Left forelimb (tissue), 1 donor: ENCODE data around the gene CELF4.

Experiments
- DNase-seq: peaks from one replicate; pipeline ENCODE4 v3.0.0-alpha.2; 2018; ENCODE audit warnings: low spot score

The CELF4 gene

DNA sequence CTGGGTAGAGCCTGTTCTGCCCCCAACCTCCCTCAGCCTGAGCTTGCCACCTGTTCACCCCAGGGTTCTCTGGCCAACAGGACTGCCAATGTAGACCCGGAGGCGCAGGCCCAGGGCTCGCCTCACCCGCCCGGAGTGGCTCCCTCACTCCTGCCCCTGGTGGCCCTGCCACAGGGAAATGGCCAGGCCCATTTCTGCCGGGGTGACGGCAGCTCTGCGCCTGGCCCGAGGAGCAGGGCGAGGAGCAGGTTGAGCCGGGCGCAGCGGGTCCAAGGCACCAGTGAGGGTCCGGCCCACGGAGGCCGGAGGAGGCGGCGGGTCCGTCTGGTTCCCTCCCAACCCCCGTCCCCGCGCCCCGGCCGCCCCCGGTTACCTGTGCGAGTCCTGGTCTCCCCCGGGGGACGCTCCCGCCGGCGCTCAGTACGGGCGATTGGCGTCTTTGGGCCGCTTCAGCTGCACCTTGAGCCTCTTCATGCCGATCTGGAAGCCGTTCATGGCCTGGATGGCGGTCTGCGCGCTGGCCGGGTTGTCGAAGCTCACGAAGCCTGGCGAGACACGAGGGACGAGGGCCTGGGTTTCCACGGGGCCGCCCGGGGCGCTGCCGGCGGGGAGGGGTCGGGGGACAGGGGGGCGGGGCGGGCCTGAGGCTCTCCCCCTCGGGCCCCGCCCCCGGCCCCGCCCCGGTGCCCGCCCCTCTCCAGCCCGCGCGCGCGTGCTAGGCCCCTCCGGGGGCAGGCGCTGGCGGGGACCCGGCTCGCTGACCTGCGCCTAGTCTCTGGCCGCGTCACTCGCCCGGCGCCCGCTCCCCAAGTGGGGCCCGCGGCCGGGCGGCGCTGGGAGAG lies 312.0 kb downstream of the CELF4 start:
- no peak for DNase-seq

DNA sequence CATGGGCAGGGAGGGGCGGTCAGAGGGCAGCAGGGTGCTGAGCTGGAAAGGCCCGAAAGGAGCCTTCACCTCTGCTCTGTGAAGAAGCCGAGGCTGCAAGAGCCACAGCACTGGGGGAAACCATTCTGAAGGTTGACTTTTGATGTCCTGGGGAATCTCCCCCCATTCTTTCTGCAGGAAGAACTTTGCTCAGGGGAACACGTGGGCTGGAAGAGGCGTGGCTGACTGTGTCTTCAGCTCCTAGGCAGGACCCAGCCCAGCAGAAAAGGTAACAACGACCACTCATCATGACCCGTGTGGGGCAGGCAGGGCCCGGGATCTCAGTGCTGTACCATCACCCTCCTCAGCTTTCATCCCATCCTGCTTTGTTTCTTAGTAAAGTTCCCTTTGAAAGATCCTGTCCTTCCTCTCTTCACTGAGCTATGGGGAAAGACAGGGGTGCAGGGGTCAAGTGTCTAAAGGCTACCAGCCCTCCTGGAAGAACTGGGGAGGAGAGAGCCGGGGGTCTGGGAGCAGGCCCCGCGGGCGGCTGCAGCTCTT lies 312.7 kb downstream of the CELF4 start:
- DNase-seq: no peak

DNA sequence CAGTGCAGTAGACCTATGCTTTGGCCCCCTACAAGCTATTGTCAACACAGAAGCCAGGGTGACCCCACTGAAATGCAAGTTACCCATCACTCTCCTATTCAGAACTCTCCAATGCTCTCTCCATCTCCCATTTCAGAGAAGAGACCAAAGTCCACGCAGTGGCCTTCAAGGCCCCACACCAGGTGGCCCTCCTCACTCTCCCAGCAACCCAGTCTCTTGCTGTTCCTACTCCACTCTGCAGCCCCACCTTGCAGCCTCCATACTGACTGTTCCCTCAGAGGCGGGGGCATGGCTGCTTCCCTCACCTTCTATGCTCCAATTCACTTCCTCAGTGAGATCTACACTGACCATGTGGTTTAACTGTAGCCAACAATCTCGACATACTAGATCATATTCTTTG lies 313.3 kb downstream of the CELF4 start:
- no peak for DNase-seq

DNA sequence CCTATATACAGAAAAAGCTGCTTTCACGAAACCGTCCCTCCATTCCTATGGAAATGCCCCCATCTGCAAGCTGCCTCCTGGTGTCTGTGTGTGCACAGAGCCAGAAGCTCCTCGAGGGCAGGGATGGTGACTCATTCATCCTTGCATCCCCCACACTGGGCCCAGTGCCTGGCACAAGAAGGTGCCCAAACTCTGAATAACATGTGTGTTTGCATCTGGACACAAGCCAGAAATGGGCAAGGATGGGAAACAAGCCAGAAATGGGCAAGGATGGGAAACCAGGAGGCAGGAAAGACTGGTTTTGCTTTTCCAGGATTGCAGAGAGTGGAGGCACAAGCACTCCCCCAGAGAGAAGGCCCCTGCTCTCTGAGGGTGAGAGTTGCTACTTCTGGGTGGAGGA lies 313.9 kb downstream of the CELF4 start:
- DNase-seq: no peak

DNA sequence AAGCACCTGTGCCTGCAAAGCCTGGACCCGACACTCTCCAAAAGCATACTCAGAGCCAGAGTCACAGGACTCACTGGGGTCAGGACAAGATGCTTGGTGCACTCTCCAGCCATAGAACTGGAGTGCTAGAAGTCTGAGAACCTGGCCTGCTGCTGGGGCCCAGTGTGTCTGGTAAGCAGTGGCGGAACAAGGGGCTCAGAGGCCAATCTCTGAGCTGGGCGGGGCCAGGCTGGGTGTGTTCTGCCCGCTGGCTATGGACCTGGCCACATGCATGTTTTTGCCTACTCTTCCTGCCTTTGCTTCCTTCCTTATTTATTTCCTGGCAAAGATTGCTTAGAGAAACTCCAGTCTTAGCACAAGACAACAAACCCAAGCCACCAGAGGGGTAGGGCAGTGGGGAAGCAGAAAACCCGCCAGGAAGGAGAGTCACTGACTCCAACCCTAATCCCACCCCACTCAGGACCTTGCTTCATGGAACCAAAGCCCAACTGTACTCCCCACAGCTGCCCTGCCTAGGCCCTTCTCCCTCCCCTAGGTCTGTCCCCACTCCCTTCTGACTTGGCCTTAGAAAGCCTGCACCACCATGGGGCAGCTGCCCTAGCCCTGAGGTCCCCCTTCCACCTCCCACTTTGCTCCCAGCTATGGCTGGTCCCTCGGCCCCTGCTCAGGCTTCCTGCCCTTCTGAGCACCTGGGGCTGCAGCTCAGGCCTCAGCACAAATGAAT lies 315.5 kb downstream of the CELF4 start:
- no peak for DNase-seq

DNA sequence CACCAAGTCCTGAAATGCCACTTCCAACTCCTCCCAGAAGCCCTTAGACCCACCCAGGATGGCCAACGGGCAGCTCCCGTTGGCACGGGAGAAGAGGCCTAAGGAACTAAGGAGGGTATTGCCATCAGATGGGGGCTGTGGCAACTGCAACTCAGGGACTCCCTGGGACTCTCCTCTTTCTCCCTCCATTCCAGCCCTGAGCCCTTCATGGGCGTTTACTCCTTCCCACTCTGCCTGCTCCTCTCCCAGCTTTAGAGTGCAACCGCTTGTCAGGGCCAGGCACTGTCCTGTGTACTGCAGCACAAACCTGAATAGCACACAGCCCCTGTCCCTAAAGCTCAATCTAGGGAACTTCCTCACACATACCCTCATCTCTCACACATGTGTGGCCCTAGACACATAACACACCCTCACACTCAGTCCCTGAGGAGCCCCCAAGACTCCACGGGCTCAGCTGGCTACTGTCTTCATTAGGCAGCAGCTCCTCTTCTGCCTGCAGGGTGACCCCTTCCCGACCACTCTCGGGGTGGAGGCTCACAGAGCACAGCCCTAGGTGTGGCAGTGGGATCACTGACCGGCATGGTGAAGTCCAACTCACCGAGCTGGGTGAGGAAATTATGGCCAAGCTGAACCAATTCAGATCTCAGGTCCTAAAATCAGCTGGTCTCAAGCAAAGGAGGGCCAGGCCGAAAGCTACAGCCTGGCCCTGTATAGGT lies 316.3 kb downstream of the CELF4 start:
- no peak for DNase-seq

DNA sequence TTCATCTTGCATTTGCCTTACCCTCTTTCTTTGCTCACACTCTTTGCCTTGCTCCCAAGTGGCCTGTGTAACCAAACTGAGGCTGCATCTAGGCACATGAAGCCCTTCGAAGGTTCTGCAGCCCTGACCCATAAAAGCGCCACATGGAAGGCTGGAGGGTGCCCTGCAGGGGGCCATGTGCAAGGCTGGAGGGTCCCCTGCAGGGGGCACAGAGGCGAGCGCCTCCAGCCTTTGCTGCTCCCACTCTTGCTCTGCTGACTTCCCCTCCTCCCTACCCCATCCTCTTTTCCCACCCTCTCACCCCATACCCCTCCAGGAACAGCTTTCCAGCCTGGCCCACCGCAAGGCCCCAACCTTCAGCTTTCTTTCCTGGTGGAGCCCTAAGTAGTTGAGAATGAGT lies 317.3 kb downstream of the CELF4 start:
- DNase-seq: no peak

DNA sequence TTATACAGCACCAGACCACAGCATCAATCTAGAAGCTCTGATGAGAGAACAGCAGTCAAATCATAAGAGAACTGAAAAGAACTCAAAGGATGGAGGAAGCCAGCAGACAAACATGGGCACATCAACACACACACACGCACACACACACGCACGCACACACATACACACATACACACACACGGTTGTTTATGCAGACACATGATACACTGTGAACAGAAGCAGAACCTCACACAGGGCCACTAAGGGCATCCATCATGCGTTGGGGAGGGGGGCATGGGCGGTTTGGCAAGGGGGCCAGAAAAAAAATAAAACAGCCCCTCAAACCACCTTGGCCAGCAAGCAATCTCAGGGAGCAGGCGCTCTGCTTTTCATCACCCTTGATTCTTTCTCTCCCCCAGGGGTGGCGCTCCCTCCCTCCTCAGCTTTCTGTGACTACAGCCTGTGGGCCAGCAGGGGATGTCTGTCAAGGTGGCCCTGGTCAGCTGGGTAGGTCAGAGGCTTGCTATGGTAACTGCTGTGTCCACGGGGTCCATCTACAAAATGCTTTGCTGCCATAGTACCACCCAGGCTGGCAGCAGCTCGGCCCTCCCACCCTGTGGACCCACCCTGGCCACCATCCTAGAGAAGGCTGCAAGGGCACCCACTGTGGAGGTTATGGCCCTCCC lies 318.0 kb downstream of the CELF4 start:
- no peak for DNase-seq

DNA sequence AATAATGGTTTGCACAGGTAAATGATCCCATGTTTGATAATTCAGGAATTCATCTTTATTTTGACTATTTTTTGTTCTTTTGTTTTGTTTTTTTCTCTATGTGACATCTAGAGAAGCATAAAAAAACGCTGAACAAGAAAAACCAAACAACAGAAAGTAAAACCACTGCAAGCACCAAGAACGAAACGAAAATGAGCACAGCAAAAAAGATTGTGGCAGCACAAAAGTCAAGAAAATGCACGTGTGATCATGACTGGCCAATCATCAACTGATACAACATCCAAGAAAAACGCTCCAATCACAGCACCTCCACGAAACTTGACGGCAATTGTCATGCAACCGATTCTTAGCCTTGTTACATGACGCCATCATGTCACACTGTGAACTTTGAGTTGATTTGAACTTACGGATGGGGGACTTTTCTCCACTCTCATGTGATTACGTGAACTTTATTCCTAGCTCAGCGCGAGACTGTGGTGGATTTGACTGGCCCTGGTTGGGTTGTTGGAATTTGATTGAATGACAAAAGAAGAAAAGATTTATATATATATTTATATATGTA lies 318.7 kb downstream of the CELF4 start:
- no peak for DNase-seq

DNA sequence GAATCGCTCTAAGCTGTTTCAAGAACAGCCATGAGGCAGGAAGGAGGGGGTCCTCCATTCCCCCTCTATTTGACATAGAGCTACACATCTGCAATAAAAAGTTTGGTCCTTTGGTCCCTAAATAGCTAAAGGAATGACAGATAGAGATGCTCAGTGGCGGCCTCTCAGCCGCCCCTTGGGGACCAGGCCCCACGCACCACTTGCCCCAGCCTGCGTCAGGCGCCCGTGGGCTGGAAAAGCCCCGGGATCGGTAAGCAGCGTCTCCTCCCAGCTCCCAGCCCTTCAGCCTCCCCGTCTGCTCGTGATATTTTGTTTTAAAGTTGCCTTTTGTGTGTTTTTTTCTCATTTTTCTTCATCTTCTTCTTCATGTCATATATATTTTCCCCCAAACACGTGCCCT lies 321.0 kb downstream of the CELF4 start:
- no peak for DNase-seq

DNA sequence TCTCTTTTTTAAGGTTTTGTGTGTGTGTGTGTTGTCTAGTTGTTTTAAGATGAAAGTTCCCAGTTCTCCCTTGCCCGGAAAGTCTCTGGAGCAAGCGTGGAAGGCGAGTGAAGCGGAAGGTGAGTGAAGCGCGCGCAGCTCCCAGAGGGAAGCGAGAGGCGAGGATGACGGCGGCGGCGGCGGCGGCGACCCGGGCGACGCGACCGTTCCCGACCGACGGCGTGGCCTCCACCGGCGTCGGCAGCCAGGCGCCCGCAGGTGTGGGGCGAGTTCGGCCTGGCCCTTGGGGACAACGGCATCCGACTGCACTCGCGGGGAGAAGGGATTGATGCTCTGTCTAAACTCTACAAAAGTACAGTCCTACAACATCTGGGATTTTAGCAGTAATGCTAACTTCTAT lies 321.9 kb downstream of the CELF4 start:
- DNase-seq: no peak

DNA sequence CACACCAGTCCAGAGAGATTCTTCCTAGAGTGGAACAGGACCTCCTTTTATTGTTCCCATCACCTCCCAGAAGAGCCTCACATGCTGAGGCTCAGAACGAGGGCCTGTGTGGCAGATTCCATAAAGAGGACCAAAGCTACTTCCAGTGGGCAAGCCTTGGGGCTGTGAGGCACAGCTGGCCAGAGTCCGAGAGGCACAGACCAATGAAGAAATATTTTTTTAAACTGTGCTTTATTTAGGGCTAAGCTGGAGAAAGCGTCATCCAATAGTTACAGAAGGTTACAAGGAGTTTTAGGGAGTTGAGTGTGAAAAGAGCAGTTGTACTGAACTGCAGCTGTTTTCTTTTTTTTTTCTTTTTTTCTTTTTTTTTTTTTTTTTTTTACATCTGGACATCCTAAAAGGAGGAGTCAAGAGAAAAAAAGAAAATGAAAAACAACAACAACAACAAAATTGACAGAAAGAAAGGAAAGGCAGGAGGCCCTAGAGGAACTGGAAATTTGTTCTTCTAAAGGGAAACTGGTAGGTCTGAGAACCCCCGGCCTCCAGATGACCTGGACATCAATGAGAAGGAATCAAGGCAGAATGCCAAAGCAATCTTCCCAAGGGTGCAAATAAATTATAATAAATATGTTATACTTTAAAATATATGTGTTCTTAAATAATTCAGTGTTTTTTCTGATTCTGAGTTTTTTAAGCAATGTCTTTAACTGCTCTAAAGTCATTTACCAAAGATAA lies 322.6 kb downstream of the CELF4 start:
- DNase-seq: no peak

DNA sequence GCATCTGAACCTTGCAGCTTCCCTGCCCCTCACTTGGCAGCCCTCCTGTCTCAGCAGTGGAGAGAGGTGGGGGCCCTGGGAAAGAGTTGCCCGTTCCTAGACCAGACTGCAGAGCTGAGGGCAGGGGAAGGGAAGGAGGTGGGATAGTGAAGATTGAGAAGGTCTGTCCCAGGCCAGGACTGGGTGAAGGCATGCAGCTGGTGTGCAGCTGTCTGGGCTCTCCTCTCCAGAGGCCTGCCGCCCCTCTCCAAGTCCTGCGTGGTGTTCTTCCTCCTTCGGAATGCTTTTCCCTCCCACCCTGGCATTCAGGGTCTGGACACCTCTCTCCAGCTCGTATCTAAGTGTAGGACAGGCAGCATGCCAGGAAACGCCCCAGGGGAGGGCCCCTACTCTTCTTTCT lies 323.5 kb downstream of the CELF4 start:
- DNase-seq: no peak

DNA sequence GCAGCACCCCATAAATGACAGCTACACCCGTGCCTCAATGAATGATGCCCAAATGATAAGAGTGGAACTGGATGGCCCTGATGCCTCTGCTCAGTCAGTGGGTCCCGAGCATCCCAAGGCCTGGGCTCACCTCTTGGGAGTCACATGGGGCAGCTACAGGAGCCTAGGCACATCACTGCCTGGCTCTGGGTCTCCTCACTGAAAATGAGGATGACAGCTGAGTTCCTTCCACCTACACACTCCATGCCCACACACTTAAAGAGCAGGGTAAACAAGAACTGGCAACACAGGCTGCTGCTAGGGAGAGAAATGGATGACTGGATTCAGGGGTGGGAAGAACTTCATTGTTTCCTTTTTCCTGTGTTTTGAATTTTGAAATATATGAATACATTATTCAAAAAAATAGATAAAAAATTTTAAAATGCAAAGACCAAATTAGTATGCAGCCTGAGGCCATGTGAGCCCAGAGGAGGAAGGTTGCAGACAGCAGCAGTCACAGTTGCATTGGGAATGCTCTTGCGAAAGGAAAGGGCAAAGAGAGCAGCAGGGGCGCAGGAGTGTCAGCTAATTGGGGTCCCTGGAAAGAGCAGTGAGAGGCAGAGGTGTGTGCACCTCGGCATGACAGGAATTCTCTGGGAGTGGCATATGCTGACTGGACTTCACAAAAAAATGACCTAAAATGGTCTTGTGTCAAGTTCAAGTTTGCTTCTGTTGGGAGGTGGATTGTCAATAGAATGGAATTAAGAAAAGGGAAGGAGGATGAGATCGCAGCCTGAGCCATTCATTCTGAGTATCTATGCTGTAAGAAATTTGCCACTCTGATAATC lies 327.1 kb downstream of the CELF4 start:
- DNase-seq: no peak

DNA sequence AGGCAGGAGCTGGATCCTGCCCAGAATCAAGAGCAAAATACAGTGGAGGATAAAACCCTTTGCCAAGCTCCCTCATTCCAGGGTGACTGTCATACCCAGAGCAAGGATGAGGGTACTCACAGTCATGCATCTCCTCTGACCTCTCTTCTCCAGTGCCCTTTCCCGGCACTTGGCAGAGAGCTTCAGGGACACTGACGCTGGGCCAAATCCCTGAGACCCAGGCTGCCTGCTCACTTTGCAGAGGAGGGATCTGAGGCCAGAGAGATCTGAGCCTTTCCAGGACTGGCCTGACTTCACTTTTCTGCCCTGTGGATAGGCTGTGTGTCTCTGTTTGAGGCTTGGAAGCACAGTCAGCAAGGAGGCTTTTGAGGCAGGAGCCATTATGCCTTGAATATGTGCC lies 330.0 kb downstream of the CELF4 start:
- no peak for DNase-seq

DNA sequence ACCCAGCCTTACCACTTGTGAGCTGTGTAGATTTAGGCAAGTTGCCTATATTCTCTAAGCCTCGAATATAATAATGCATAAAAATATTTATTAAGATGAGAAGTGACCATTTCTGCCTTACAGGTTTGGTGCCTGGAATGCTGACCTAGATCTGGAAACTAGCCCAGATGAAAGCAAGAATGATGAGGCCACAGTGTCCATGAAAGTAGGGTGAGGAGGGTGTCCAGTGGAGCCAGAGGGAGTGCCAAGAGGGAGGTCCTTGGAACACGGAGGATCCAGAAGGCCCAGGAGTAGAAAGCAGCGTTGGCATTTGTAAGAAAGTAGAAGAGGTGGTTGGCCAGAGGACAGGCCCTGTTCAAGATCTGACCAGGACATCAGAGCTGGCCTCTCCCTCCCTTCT lies 334.3 kb downstream of the CELF4 start:
- DNase-seq: no peak

DNA sequence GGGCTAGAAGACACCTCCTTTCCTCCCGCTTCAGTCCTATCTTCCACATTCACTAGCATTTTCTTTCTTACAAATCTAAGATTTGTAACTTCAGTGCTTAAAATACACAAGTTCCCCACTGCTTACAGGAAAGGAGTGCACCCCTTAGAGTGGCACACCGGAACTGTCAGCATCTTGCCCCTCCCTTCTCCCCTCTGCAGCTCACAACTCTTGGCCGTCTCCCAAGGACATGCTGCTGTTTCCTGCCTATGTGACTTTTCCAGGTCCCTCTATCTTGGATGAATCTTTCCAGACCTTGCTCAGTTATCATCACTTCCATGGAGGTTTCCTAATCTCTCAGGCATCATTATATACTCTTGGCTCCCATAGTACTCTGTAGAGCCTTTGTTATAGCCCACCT lies 334.8 kb downstream of the CELF4 start:
- DNase-seq: no peak

DNA sequence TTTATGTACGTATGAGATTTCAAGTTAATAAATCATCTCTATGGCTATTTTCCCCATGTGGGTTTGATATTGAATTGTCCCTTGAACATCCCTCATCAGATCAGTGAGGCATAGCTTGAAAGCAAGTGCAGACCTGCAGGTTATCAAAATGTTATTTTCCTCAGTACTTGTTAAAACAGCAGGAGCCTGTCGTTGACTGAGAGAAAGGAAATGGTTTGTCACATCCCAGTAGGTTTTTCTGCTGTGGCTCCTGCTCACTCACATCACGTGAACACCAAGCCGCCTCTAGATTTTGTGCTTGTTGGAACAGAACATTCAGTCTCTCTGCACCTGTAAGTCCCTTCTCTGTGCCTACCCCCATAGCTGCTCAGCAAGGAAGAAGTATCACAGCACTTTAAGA lies 340.3 kb downstream of the CELF4 start:
- no peak for DNase-seq

DNA sequence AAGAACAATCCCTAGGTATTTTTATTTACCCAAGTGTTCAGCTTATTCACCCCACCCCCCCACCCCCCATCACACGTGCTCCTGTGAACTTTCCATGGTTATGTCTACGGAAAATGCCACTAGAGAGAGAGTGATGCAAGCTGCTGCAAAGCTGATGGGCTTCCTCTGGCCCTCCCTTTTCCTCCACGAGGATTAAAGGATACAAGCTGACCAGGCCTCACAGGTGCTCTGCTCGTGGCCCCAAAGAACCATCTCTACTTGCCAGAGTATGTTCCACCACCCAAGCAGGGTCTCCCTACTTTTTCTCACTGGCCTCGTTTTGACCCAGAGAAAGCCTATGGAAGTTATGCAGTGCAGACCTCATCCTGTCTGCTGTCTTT lies 342.6 kb downstream of the CELF4 start:
- no peak for DNase-seq

DNA sequence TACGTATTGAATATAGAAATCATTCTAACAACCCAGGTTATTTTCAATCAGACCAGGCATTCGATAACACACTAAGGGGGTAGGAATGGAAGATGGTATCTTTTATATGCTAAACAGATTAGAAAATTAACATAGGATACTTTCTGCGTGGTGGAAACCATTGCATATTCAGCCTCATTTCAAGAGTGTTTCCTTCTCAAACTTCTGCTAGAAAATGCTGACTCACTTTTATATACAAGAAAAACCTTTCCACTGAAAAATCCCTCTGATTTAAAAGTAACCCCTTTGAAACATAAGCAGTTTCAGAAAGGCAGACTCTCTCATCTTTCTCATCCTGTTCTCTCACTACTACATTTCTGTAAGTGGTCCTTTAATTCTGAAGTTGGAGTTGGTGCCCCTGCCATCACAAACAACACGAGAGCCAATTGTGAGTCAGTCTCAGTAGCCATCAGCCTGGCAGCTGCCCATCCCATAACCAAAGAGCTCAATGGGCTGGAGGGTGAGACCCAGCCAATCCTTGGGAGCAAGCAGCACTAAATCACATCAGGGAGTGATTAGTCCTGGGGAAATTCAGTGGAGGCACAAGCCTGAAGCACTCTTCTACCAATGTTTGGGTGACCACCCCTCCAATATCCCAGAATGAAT lies 343.1 kb downstream of the CELF4 start:
- DNase-seq: no peak
